HG03045 (cell line): Measurements from ENCODE around the gene FAM53B.

Experiments used
- ATAC-seq: cut with Tn5 transposase; IDR thresholded peaks from one replicate; pipeline ENCODE4 v1.9.1; 2021; ENCODE audit warnings: mild to moderate bottlenecking, moderate library complexity; ENCODE audit not compliant: unreplicated experiment

The FAM53B gene

GRCh38 chr10:124728071-124728829 is 15.9 kb downstream of the FAM53B start:
- no peak for ATAC-seq

- ATAC-seq: no peak
Observed at GRCh38 chr10:124727361-124727960, 16.7 kb downstream of the FAM53B start.

DNA sequence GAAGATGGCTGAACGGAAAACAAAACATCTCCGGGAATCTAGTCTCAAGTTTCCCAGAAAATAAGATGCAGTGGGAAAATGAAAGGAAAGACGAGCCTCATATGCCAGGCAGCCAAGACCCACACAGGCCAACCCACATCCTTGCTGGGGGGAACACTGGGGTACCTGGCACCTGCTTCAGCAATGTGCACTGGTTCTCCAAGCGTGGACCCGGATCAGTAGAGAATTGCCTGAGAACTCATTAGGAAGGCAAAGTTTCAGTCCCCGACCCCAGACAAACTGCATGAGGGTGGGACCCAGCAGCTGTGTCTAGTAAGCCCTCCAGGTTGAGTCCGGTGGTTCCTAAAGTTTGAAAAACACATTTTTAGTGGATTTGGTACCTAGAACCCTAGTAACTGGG is 18.4 kb downstream of the FAM53B start:
- no peak for ATAC-seq

GRCh38 chr10:124725171-124725631 is 19.0 kb downstream of the FAM53B start:
- no peak for ATAC-seq

- no peak for ATAC-seq
Observed at GRCh38 chr10:124724279-124725027, 19.7 kb downstream of the FAM53B start.

- ATAC-seq: no peak
Observed at GRCh38 chr10:124723826-124724225, 20.4 kb downstream of the FAM53B start.

GRCh38 chr10:124722798-124723783 is 21.1 kb downstream of the FAM53B start:
- peak; percentile 78 for ATAC-seq

- ATAC-seq: no peak
Observed at GRCh38 chr10:124721330-124722045, 22.7 kb downstream of the FAM53B start.

DNA sequence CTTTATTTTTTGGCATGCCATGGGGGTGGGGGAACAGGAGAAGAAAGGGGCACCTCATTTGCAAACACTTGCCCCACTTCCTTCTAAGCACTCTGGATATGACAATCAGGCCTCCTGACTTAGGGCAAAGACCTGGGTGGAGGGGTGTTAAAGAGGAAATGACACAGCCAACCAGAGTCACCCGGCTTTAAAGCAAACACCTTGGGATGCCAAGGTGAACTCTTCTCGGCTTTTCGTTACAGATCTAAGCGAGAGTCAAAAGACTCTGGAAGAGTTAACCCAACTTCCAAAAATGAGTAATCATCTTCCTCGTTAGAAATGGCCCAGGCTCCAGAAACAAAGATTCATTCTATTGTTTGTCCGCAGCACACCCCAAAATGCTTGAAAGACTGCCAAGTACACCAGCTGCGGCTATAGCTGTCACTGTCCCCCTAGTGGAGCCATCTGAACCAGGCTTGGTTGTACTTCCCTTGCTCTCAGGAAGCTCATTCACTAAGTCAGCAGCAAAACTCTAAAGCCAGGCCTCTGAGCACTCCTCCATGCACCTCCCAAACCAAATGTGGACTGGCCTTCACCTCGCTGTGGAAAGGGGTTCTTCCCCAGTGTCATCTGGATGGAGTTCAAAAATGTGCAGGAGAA is 24.8 kb downstream of the FAM53B start:
- ATAC-seq: peak; percentile 38

DNA sequence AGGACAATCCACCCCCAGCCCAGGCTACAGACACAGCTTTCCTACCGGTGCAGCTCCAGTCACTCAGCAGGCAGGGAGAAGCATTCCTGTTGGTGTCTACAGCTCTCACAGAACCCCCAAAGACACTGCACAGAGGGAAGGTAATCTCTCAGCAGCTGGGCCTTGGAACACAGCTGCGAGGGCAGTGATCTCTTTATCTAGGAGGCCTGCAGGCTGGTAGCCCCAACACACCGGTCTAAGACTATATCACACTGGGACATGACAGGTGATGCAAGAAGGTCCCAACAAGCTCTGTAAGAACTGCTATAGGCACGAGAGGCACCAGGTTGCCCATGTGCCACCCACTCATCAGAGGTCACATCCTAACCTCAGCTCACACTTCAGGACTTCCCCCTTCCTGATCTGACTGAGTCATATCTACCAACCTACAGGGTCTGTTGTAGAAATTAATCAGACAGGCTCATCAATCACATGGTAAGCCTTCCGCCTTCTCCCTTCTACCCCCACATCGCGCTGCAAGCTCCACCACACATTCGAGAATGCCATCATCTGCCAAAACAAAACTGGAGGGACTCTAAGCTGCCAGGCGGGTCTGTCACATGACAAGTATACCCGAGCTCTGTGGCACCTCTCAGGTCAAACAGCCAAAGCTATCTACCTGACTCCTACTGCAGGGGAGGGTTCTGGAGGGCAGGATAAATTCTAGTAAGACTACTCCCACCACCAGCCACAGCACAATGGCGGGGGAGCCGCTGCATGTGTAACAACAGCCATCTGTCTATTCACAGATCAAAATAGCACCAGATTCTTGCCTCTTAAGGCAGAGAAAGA is 26.1 kb downstream of the FAM53B start:
- ATAC-seq: peak; percentile 62

DNA sequence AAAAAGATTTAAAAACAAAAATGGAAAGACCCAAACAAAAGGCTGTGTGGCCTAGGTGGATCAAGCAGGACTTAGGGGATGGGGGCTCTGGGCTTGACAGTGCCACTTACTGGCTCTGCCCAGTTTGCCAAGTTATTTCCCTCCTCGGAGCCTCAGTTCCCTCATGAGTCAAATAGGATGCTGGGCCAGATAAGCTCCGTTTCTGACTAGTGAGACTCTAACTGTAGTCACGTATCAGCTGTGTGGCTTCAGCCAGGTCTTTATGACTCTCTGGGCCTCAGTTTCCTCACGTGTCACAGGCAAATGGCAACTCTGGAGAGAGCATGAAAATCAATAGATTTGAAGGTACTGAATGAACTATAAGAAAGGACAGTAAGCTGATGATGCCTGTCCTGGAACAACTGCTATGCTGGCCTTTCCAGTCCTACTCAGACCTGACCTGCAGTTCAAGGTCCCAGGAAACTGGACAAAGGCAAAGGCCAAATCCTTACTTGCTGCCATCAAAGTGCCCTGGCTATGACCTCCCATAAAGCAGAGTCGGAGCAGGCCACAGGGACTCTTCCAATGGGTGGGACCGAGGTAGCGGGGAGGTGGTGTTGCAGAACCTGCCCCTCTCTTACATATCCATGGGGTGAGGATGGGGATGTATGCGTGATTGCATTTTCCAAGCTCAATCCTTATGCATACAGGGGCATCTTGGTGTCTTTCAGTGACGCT is 27.0 kb downstream of the FAM53B start:
- ATAC-seq: no peak

GRCh38 chr10:124716369-124716768 is 27.8 kb downstream of the FAM53B start:
- ATAC-seq: no peak

GRCh38 chr10:124715439-124715838 is 28.7 kb downstream of the FAM53B start:
- ATAC-seq: no peak

- ATAC-seq: no peak
Observed at GRCh38 chr10:124713679-124714255, 30.4 kb downstream of the FAM53B start.

GRCh38 chr10:124712704-124713407 is 31.3 kb downstream of the FAM53B start:
- no peak for ATAC-seq

DNA sequence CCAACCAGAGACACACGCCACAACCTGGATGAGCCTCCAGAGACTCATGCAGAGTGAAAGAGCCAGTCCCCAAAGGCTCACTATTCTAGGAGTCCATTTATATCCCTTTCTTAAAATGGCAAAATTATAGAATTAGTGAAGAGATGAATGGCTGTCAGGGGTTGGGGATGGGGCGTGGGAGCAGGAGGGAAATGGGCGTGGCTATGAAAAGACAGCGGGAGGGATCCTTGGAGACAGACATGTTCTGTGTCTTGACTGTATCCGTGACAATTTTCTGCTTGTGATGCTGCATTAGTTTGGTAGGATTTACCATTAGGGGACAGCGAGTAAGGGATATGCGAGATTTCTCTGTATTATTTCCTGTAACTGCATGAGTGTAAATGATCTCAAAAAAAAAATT is 33.0 kb downstream of the FAM53B start:
- ATAC-seq: no peak

GRCh38 chr10:124710266-124710881 is 33.8 kb downstream of the FAM53B start:
- no peak for ATAC-seq
